Activated CD8-positive, alpha-beta memory T cell treated with anti-CD3 and anti-CD28 coated beads for 1 hour (primary cell): ENCODE results near the gene CCL23.
A peak's percentile ranks its signal among the peaks of the same experiment; 100 is the strongest.

ENCODE experiments used
- DNase-seq, 2 donors: peaks; one replicate each; pipeline ENCODE4 v3.0.0-alpha.2; 2020; ENCODE audit warnings: low read depth in 1 of 2; ENCODE audit errors: extremely low read depth in 1 of 2

Gene CCL23

DNA sequence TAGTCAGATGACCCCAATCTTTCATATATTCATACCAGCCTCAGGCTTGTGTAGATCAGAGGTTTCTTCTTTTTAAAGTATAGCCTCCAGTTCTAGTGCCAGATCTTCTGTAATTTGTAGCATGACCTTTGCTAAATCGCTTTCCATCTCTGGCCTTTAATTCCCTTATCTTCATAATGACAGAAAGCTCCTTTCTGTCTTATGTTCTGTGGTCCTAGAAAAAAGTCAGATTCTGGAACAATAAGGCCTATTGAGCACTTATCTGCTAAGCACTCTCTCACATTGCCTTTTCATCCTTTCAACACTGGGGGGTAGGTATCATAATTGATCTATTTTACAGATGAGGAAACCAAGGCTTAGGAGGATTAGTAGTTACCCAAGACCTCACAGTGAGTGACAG, 45.7 kb downstream of the CCL23 start:
- no peak for DNase-seq

DNA sequence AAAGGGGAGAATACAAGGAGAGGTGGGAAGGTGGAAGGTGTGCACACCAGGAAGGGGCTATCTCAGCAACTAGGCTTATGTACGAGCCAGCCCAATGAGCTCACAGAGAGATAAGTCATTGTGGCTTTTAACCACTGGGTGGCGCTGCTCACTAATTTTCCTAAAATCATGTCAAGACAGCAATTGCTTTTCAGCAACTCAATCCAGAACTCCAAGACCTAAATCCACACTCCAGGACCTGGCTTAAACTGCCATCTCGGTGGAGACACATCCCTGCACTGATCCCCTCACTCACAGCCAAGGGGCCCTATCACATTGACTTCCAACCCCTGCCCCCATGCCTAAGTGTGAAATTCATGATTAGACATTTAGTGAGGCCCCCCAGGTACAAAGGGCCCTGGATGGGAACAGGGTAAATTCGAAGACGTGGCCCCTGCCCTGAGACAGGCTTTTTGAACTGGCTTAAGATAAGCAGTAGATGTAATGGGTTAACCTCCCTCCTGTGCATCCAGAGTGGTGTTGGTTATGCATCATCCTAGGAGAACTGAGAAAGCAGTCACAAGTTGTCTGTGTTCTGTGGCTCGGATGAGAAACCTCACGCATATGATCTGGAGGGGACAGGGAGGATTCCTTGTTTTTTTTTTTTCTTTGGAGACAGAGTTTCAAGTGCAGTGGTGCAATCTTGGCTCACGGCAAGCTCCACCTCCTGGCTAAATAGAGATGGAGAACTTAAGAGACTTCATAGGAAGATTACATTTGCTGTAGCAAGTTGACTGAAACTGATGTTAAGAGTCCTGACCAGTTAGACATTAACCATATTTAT, 48.0 kb downstream of the CCL23 start:
- peak; percentile 46 to 54 for DNase-seq

DNA sequence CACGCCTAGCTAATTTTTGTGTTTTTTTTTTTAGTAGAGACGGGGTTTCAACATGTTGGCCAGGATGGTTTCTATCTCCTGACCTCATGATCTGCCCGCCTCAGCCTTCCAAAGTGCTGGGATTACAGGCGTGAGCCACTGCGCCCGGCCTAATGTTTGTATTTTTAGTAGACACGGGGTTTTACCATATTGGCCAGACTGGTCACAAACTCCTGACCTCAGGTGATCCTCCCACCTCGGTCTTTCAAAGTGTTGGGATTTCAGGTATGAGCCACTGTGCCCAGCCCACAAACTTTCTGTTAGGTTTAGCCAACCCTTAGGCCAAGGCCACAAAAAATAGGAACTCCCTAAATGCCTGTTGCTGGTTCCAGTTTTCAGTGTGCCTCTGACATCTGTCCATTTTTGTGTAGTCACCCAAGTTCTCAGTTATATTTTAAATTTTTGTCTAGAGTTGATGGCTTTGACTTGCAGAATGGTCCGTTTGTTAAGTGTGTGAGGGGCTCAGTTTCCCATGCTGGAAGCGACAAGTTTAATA, 49.2 kb downstream of the CCL23 start:
- DNase-seq: no peak

DNA sequence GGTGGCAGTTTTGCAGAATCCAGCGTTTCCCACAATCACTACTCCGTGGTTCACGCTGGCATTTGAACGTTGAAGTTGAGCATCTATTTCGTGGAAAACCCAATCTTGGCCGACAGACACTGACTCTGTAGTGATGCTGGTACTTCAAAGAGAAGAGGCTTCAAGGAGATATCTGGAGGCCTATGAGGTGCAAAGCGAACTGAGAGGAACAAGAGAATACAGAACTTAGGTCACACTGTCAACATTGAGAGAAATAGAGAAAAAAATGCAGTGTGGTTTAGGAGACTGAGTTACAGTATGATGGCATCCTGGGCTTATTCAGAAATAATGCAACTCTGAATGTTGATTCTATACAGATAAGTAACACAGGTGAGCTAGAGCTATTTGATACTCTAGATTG, 52.5 kb downstream of the CCL23 start:
- no peak for DNase-seq

DNA sequence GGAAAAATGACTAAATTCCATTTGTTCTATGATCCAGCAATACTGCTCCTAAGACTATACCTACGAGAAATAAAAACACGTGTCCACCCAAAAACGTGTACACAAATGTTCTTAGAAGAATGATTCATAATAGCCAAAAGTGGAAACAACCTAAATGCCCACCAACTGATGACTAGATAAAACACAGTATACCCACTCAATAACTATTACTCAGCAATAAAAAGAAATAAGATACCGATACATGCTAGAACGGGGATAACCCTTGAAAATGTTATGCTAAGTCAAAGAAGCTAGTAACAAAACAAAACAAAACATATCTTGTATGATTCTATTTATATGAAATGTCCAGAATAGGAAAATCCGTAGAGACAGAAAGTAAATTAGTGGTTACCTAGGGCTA, 54.1 kb downstream of the CCL23 start:
- DNase-seq: no peak
